Omental fat pad (tissue), 4 donors: ENCODE results near the gene RABL3. TPM values are rescaled to one million over a fixed set of nuclear protein-coding genes. Genes with fewer than 3 reads are reported as not detected.

ENCODE experiments used
- ATAC-seq: fragments of 150-250 bp; one replicate; pipeline ENCODE4 v1.9.1; 2016; ENCODE audit warnings: mild to moderate bottlenecking, moderate library complexity; ENCODE audit not compliant: low FRiP score
- DNase-seq: peaks from one replicate; pipeline ENCODE4 v3.0.0-alpha.2; 2019; ENCODE audit warnings: low spot score
- small RNA-seq: library from RNA; depleted of rRNA; stranded (forward); fragments of <200 nt; gene quantifications from one replicate; pipeline ENCODE3, GENCODE V24; 2016
- total RNA-seq, 4 donors: library from RNA; depleted of rRNA; stranded (reverse); fragments of >200 nt; gene quantifications; one replicate each; pipeline ENCODE4 v1.1.0, GENCODE V29; 2016
- TF ChIP-seq, protein P1 (sequence below), 3 donors: fragments of 450-650 bp; IDR thresholded peaks; one replicate each; pipeline ENCODE4 v1.5.1; 2016 to 2017; ENCODE audit warnings: antibody characterized with exemption in 3 of 3, mild to moderate bottlenecking in 3 of 3, moderate library complexity in 2 of 3

The RABL3 gene
- total RNA-seq, 4 donors from 2014 or later = 15.3 to 24.3 (median 19.2) TPM

DNA sequence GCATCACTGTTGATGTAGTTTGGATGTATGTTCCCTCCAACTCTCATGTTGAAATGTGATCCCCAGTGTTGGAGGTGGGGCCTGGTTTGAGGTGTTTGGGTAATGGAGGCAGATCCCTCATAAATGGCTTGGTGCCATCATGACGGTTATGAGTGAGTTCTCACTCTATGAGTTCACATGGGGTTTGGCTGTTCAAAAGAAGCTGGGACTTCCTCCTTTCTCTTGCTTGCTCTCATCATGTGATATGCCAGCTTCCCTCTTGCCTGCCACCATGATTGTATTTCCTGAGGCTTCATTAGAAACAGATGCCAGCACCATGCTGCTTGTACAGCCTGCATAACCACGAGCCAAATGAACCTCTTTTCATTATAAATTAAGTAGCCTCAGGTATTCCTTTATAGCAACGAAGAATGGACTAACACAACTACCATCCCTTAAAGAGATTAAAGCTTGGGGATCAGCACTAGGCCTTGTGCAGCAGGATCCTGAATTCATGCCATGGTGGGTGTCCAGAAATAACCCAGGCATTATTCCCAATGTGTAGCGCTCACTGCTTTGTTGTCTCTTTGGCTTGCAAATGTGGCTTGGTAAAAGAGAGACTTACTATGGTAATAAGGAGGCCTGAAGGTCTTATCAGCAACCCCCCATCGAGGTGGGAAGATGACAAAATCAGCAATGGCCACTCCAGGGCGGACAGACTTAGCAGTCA is 104.3 kb downstream of the RABL3 start:
- no peak for DNase-seq
- TF ChIP-seq, protein P1, sequence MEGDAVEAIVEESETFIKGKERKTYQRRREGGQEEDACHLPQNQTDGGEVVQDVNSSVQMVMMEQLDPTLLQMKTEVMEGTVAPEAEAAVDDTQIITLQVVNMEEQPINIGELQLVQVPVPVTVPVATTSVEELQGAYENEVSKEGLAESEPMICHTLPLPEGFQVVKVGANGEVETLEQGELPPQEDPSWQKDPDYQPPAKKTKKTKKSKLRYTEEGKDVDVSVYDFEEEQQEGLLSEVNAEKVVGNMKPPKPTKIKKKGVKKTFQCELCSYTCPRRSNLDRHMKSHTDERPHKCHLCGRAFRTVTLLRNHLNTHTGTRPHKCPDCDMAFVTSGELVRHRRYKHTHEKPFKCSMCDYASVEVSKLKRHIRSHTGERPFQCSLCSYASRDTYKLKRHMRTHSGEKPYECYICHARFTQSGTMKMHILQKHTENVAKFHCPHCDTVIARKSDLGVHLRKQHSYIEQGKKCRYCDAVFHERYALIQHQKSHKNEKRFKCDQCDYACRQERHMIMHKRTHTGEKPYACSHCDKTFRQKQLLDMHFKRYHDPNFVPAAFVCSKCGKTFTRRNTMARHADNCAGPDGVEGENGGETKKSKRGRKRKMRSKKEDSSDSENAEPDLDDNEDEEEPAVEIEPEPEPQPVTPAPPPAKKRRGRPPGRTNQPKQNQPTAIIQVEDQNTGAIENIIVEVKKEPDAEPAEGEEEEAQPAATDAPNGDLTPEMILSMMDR (IDR thresholded peaks at IDR 0.05) = no peak
- no peak for ATAC-seq

GRCh38 chr3:120636795-120637401 is 105.4 kb downstream of the RABL3 start:
- DNase-seq (no peak), ATAC-seq (no peak)
- TF ChIP-seq, protein P1 (IDR thresholded peaks at IDR 0.05) = no peak

Small RNAs within 50 kb of the gene (small RNA-seq; reads per million reads assigned to genes)
- gene MTCO1P29 = not detected
- not detected for gene MTCO2P29

Other genes with a start within 250 kb of the RABL3 start
- 100 to 1,000 TPM in 1 of 4 donors, 10 to 100 TPM in 3; 54.9 to 109 (median 74.1) TPM for gene NDUFB4, start 146.2 kb downstream of the RABL3 start, total RNA-seq
- gene HGD, start 60.3 kb downstream of the RABL3 start, total RNA-seq = 1 to 10 TPM in 1 of 4 donors, under 1 TPM in 1, not detected in 2; 0.37 to 1.1 TPM
- 10 to 100 TPM in 2 of 4 donors, 1 to 10 TPM in 2; 7.0 to 16.9 (median 11.2) TPM for gene GTF2E1, start 228 bp upstream of the RABL3 start, total RNA-seq
- gene STXBP5L, start 165.7 kb upstream of the RABL3 start, total RNA-seq = not detected